Stimulated activated CD4-positive, alpha-beta T cell treated with anti-CD3 and anti-CD28 coated beads, TNF-alpha, amount 100 ng/mL, for 1 hour (primary cell): ENCODE results near the gene ZSCAN16.
"Not testable (repeated sequence)": the region's sequence is repeated elsewhere in the genome, so short reads cannot be mapped to it uniquely, and the experiment has no call there.

Source experiments
- DNase-seq, 3 donors: peaks; one replicate each; pipeline ENCODE4 v3.0.0-alpha.2; 2020; ENCODE audit warnings: low read depth in 3 of 3, low spot score in 1 of 3

The ZSCAN16 gene

GRCh38 chr6:28124350-28124970 lies at the start of gene ZSCAN16:
Gene ZSCAN16, plus strand, starts transcription at chr6:28124609. Its CDS starts 835 bp downstream, at chr6:28125444.
- DNase-seq = peak in 2 of 3 donors; percentile 45 to 66

- no peak for DNase-seq
Observed at GRCh38 chr6:28078050-28078449, 46.4 kb upstream of the ZSCAN16 start.

GRCh38 chr6:28078836-28079235 lies 45.6 kb upstream of the ZSCAN16 start:
- DNase-seq = no peak

DNA sequence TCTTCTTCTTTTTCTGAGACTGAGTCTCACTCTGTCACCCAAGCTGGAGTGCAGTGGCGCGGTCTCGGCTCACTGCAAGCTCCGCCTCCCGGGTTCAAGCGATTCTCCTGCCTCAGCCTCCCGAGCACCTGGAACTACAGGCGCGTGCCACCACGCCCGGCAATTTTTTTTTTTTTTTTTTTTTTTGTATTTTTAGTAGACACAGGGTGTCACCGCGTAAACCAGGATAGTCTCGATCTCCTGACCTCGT lies 44.1 kb upstream of the ZSCAN16 start, which contains the start of gene ZNF165:
Gene ZNF165, plus strand, starts transcription at position 188 of the 250 bp plus-strand sequence. CDS start 4,913 bp downstream, outside the sequence.
- DNase-seq = not testable (repeated sequence)

DNA sequence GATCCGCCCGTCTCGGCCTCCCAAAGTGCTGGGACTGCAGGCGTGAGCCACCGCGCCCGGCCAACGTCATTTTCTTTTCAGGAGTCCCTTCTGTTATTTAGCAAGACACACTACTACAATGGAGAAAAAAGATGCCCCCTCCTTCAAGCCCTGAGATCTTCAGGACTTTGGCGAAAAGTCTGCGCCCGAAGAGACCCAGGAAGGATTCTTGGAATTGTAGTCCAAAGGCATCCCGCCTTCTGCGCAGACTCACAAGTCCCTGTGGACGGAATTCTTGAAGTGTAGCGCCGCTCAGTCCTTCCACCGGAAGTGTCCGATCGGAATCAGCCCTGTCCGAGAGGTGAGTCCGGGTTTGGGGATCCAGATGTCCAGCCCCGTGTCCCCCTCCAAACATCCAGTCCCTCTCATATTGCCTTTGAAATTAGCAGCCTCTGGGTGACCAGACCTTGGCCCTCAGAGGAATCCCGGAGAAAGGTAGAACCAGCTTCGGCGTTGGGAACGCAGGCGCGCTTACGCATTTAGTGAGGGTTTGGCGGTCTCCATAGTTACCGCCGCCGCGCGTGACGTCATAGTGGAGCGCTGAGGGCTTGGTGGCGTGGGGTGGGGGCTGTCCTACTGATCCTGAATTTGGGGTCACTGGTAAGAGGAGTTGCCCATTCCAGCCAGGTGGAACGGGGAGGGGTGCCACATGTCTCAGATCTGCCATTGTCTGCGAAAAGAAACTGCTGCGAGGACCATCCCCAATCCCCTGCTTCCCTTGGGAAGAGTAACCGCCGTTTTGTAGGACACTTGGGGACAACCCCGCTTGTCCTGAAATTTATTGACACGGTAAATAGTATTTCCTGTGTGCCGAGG lies 43.6 kb upstream of the ZSCAN16 start:
- peak; percentile 74 to 83 (median 78) for DNase-seq

DNA sequence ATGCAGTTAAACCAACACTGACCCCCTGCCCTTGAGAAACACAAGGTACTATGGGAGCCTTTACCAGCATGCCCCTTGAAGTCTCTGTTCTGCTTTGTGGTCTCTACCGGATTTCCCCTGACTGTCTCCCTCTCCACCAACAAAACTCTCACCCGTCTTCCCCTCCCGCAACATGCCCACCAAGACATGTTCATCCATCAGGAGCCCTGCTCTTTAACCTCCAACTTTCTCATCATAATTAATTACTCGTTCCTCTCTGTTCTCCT lies 43.0 kb upstream of the ZSCAN16 start:
- no peak for DNase-seq

DNA sequence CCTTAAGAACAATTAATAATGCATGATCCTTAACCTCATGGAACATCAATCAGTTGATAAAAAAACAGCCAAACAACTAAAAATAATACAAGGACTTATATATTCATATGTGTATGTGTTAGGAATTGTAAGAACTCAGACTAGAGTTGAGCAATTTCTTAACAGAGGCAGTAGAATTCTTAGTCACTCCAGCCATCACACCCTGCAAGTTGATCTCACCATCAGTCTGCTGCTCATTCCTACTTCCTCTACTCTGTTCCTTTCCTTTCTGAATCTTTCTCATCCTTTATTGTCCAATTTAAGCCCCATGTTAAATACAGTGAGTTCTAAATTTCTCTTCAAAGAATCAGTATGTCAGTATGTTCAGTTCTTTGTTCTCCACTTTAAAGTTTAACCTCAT lies 41.5 kb upstream of the ZSCAN16 start:
- DNase-seq = no peak

DNA sequence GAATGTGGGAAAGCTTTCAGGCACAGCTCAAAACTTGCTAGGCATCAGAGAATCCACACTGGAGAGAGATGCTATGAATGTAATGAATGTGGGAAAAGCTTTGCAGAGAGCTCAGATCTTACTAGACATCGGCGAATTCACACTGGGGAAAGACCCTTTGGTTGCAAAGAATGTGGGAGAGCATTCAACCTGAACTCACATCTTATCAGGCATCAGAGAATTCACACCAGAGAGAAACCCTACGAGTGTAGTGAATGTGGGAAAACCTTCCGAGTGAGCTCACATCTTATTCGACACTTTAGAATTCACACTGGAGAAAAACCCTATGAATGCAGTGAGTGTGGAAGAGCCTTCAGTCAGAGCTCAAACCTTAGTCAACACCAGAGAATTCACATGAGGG lies 35.4 kb upstream of the ZSCAN16 start:
- no peak for DNase-seq

- no peak for DNase-seq
Observed at GRCh38 chr6:28090917-28091586, 33.4 kb upstream of the ZSCAN16 start.

DNA sequence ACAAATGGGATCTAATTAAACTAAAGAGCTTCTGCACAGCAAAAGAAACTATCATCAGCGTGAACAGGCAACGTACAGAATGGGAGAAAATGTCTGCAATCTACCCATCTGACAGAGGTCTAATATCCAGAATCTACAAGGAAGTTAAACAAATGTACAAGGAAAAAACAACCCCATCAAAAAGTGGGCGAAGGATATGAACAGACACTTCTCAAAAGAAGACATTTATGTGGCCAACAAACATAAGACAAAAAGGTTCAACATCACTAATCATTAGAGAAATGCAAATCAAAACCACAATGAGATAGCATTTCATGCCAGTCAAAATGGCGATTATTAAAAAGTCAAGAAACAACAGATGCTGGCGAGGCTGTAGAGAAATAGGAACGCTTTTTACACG lies 22.2 kb upstream of the ZSCAN16 start:
- not testable (repeated sequence) for DNase-seq

DNA sequence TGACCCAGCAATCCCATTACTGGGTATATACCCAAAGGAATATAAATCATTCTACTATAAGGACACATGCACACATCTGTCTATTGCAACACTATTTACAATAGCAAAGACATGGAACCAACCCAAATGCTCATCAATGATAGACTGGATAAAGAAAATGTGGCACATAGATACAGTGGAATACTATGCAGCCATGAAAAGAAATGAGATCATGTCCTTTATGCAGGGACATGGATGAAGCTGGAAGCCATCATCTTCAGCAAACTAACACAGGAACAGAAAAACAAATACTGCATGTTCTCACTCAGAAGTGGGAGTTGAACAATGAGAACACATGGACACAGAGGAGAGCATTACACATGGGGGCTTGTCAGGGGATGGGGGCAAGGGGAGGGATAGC lies 21.7 kb upstream of the ZSCAN16 start:
- not testable (repeated sequence) for DNase-seq

DNA sequence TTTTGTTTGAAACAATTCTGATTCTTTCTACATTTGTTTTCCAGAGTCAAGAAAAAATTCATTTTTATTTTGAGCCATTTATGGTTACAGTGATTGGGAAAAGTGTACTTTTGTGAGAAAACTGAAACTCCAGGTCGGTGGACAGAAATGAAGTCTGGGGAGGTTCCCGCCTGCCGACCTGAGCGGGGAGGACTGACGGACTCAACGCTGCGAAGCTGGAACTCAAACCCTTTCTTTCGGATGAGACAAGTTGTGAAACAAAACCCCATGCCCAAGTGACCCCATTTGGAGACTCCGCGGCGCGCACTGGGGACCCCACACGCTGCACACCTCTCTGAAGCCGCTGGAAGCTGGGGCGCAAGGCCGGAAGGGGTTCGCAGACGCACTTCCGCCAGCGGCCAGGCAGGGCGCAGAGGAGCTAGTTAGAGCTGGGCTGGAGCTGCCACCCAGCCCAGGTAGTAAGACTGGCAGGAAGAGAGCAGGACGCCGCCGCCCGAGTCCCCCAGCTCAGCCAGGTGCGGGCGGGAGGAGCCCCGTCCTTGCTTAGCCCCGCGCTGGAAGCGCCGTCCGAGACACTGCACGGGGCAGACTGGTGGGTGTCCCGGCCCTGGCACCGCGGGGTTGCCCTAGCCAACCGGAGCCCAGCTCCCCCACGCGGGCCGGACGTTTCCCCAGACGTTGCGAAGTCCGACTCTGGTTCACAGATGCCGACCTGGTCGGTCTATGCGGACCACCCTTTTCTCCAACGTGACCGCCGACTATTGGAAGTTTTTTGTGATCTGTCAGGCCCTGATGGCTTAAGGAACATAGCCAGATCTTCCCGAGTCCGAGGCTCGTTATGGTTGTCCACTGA lies 19.8 kb upstream of the ZSCAN16 start:
- peak; percentile 61 to 70 (median 64) for DNase-seq

DNA sequence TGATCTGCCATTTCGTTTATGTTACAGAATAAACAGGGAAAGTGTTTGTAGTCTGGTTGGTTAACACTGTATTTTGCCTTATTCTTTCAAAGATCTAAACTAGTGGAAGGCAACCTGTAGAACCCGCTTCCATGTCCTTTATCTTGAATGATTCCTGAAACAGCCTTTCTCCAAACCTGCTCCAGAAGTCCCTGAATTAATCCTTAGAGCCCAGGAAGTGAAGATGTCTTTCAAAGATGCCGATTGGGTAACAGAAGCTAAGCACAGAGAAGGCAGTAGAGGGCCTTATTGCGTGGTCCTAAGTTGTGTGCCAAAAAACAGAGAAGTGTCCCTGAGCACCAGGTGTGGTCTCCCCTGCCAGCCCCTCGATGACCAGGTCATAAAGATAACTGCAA lies 19.2 kb upstream of the ZSCAN16 start:
- no peak for DNase-seq

DNA sequence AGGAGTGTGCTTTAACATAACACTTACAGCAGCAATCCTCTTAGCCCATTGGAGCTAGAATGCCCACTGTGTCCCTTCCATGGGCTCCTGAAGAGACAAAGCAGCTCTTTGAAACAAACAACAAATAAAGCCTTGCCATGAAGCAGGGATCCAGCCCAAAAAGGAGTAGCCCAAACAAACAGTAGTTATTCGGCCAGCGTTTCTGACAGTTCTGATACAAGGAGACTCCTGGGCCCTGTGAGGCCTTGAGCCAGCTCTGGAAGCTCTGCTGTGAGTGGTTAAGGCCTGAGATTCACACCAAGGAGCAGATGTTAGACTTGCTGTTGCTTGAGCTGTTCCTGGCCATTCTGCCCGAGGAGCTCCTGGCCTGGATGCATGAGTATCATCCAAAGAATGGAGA lies 16.9 kb upstream of the ZSCAN16 start:
- no peak for DNase-seq

GRCh38 chr6:28111964-28112363 lies 12.4 kb upstream of the ZSCAN16 start:
- DNase-seq = no peak

- no peak for DNase-seq
Observed at GRCh38 chr6:28115799-28116198, 8.6 kb upstream of the ZSCAN16 start.

- DNase-seq = no peak
Observed at GRCh38 chr6:28117386-28118050, 6.9 kb upstream of the ZSCAN16 start.

DNA sequence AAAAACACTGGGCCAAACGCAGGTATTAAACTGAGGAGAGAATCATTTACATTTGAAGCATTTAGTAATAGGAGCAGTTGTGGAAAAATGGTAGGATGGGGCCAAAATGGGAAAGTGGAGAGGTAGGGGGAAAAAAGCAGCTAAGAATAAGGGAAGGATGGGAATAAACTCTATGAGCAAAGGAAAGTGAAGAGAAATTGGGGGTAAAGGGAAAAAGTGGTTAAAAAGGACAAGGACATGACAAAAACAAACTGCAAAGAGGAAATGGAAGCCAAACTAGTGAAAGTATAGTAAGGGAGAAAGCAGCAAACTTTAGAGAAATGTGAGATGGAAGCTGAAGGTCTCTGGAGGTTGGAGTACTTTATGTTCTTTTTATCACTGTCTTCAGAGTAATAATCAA lies 6.2 kb upstream of the ZSCAN16 start:
- no peak for DNase-seq

DNA sequence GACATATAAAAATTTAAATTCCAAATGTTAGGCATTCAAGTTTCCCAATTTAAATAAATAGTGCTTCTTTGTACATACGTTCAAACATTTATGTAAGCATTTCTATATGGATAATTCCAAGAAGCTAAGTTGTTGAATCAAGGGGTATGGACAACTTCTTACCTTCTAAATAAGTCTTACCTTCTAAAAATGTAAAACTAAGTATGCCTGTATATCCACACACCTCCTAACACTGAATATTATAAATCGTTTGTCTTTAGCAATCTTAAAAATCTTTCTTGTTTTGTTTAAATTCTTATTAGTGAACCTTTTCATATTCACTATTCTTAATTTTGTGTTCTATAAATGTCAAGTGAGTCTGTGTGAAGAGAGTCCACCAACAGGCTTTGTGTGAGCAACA lies 2.5 kb upstream of the ZSCAN16 start:
- DNase-seq = no peak

- not testable (repeated sequence) for DNase-seq
Observed at GRCh38 chr6:28122283-28122682, 2.1 kb upstream of the ZSCAN16 start.

DNA sequence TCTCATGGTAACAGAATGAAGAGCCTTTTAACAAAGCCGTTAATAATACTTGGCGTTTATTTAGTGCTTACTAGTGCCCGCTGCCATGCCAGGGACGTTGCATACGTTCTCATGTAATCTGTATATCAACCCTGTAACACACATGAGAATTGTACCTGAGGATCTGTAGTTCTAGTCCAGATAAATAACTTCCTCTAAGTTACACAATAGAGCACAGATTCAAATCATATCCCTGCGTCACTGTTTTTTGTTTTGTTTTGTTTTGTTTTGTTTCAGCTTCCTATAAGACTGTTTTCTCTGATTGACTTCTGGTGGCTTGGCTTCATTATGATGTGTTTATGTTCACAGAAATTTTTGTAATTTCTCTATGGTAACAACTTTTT lies 553 bp downstream of the ZSCAN16 start:
- no peak for DNase-seq
